ENCODE results near the gene PAXX.

PAXX gene

DNA sequence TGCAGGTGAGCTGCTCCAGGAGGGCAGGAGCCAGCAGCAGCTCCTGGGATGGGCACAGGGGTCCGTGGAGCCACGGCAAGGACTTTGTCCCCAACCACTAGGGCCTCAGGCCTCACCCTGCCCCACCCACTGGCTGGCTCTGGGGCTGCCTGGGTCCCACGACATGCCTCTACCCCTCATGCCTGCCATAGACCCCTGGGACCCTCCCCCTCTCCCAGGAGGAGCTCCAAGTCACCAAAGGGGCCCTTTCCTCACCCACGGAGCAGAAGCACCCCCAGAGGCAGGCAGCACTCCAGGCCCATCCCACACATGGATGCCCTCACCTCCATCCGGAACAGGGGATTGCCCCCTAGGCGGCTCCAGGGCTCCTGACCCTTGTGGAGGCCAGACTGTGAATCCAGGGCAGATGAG, 29.4 kb downstream of the PAXX start:
- no peak for TF ChIP-seq REST (IDR thresholded peaks at IDR 0.05; ENCODE audit: insufficient replicate concordance, low read depth)
- no peak for TF ChIP-seq SPI1 (IDR thresholded peaks at IDR 0.05; ENCODE audit: borderline replicate concordance, low read depth)
- TF ChIP-seq CTCF (IDR thresholded peaks at IDR 0.05; ENCODE audit: insufficient read depth, low read length) = no peak
- H3K27me3 ChIP-seq (ENCODE audit: insufficient read depth, poor library complexity, severe bottlenecking) = no peaks in the 10 kb centered on the region
- no peak overlapping the region for H3K27ac ChIP-seq (replicated peaks)
- no peak overlapping the region for H3K4me3 ChIP-seq (replicated peaks; ENCODE audit: insufficient read depth, low read length)
- no peak for DNase-seq (ENCODE audit: low read depth in 1 of 2, low spot score in 1 of 2)

- Histone ChIP-seq H3K27me3 (ENCODE audit: insufficient read depth, poor library complexity, severe bottlenecking) (no peaks in the 10 kb centered on the region), H3K27ac (replicated peaks) (no peak overlapping the region), H3K4me3 (replicated peaks; ENCODE audit: insufficient read depth, low read length) (no peak overlapping the region)
- DNase-seq (ENCODE audit: low read depth in 1 of 2, low spot score in 1 of 2) = peak; percentile 45 to 65
- no peak for TF ChIP-seq SPI1 (IDR thresholded peaks at IDR 0.05; ENCODE audit: borderline replicate concordance, low read depth)
- TF ChIP-seq POLR2AphosphoS5 (IDR thresholded peaks at IDR 0.05; ENCODE audit: low read depth) = 0 out of 2 replicates have a peak, but pooled peaks have one; percentile 32
Observed at GRCh38 chr9:137021979-137022661, 29.9 kb downstream of the PAXX start.

DNA sequence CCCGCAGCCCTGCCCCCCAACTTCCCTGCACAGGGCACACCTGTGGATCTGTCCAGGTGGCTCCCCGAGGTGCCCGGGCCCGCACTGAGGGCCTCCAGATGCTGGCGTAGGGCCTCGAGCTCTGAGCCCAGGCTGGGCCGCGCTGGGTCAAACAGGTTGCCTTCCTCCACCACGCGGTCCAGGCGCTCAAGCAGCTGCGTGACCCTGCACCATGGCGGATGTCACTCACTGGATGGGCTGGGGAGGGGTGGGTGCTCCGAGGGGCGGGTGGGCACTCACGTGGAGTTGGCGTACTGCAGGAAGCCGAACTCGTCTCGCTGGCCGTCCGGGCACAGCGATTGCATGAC, 30.4 kb downstream of the PAXX start:
- TF ChIP-seq REST (IDR thresholded peaks at IDR 0.05; ENCODE audit: insufficient replicate concordance, low read depth) (no peak), CTCF (IDR thresholded peaks at IDR 0.05; ENCODE audit: insufficient read depth, low read length) (no peak), POLR2AphosphoS5 (IDR thresholded peaks at IDR 0.05; ENCODE audit: low read depth) (no peak), SPI1 (IDR thresholded peaks at IDR 0.05; ENCODE audit: borderline replicate concordance, low read depth) (no peak), GABPA (IDR thresholded peaks at IDR 0.05; ENCODE audit: low read depth) (no peak)
- Histone ChIP-seq H3K27ac (replicated peaks) (no peak overlapping the region), H3K27me3 (ENCODE audit: insufficient read depth, poor library complexity, severe bottlenecking) (no peaks in the 10 kb centered on the region), H3K4me3 (replicated peaks; ENCODE audit: insufficient read depth, low read length) (no peak overlapping the region)
- DNase-seq (ENCODE audit: low read depth in 1 of 2, low spot score in 1 of 2) = no peak

DNA sequence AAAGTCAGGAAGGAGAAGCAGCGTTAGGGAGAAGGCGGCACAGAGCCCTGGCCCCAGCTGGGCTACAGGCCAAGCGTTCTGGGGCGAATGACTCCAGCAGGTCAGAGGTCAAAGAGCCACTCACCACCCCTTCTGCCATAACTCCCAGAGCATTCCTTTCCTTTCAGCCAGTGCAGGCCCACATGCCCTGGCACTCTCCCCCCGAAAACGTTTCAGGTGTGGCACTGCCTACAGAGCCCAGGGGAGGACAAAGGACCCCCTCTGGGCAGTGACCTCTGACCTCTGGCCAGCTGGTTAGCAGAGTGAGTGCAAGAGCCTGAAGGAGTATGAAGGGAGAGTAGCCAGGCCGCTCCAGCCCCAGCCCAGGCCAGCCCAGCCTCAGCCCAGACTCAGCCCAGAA, 30.9 kb downstream of the PAXX start:
- H3K4me3 ChIP-seq (replicated peaks; ENCODE audit: insufficient read depth, low read length) = no peak overlapping the region
- no peak for TF ChIP-seq GABPA (IDR thresholded peaks at IDR 0.05; ENCODE audit: low read depth)
- no peak for TF ChIP-seq POLR2AphosphoS5 (IDR thresholded peaks at IDR 0.05; ENCODE audit: low read depth)
- DNase-seq (ENCODE audit: low read depth in 1 of 2, low spot score in 1 of 2) = no peak
- no peak overlapping the region for H3K27ac ChIP-seq (replicated peaks)
- H3K27me3 ChIP-seq (ENCODE audit: insufficient read depth, poor library complexity, severe bottlenecking) = no peaks in the 10 kb centered on the region

DNA sequence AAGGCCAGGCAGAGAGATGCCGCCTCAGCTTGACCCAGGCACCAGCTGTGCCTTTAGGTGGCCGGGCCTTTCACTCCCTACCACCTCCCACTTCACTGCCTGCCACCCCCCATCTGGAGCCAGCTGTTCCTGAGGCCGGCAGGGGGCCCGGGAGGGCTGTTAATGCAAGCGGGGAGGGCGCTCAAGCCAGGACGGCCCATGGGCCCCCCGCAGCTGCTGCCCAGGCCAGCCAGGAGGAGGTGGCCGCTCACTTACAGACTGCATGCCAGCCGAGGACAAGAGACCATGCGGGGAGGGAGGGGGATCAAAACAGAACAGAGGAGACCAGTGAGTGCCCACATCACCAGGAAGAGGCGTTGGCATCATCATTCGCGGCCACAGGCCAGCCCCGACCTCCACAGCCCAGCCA, 31.4 kb downstream of the PAXX start:
- no peak overlapping the region for H3K4me3 ChIP-seq (replicated peaks; ENCODE audit: insufficient read depth, low read length)
- TF ChIP-seq SPI1 (IDR thresholded peaks at IDR 0.05; ENCODE audit: borderline replicate concordance, low read depth) (no peak), GABPA (IDR thresholded peaks at IDR 0.05; ENCODE audit: low read depth) (no peak), REST (IDR thresholded peaks at IDR 0.05; ENCODE audit: insufficient replicate concordance, low read depth) (no peak), POLR2AphosphoS5 (IDR thresholded peaks at IDR 0.05; ENCODE audit: low read depth) (no peak), CTCF (IDR thresholded peaks at IDR 0.05; ENCODE audit: insufficient read depth, low read length) (no peak)
- no peaks in the 10 kb centered on the region for H3K27me3 ChIP-seq (ENCODE audit: insufficient read depth, poor library complexity, severe bottlenecking)
- DNase-seq (ENCODE audit: low read depth in 1 of 2, low spot score in 1 of 2) = no peak
- H3K27ac ChIP-seq (replicated peaks) = no peak overlapping the region

All from HL-60 (cell line).